ENCODE measurements around the gene CWC22. TPM values are rescaled to one million over a fixed set of nuclear protein-coding genes. Genes with fewer than 3 reads are reported as not detected.

CWC22 gene
- total and polyA plus RNA-seq, 2 of the 8 experiments (the other 6 are each of a cell fraction or from before 2014, with no cell fraction given) = 3.7 to 34.0 TPM

DNA sequence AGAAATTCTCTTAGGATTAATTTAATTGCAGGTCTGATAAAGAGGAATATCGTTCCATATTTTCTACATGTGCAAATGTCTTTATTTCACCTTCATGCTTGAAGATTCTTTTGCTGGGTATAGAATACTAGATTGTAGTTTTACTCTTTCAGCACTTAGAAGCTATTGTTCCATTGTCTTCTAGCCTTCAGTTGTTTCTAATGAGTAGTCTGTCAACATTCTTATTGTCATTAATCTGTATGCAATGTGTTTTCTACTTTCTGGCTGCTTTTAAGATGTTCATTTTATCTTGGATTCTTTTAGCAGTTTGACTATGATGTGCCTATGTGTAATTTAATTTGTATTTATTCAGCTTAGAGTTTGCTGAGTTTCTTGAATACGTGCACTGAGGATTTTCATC lies 81.4 kb downstream of the CWC22 start:
- H3K14ac ChIP-seq (ENCODE audit: insufficient read length) = no peak overlapping the region
- no peak overlapping the region for H3K56ac ChIP-seq (replicated peaks; ENCODE audit: insufficient read length, low read depth, low read length)
- no peaks in the 10 kb centered on the region for H3K36me3 ChIP-seq (ENCODE audit: control insufficient read depth in 2 of 4, insufficient read depth in 4 of 4, low read length in 3 of 4)
- H3K23ac ChIP-seq (ENCODE audit: insufficient read length) = no peak overlapping the region
- no peak overlapping the region for H3K9ac ChIP-seq (replicated peaks in 1 of 4; ENCODE audit: extremely low read depth in 1 of 4, low read depth in 3 of 4, low read length in 3 of 4)
- TF ChIP-seq SRF (IDR thresholded peaks at IDR 0.05; ENCODE audit: low read depth, low read length) (no peak), SIX5 (IDR thresholded peaks at IDR 0.05; ENCODE audit: low read depth, low read length) (no peak), EP300 (IDR thresholded peaks at IDR 0.05; ENCODE audit: borderline replicate concordance in 1 of 2, low read depth in 2 of 2, low read length in 2 of 2) (no peak), SIN3A (conservative IDR thresholded peaks at IDR 0.05 in 1 of 2, IDR thresholded peaks at IDR 0.05 in 1 of 2; ENCODE audit: low read depth in 1 of 2, low read length in 2 of 2) (no peak), ASH2L (IDR thresholded peaks at IDR 0.05; ENCODE audit: low read length) (no peak), NANOG (IDR thresholded peaks at IDR 0.05; ENCODE audit: insufficient read depth, low read depth, low read length, poor library complexity, severe bottlenecking) (no peak), FOSL1 (IDR thresholded peaks at IDR 0.05; ENCODE audit: insufficient read depth, low read depth, low read length) (no peak), JUND (IDR thresholded peaks at IDR 0.05; ENCODE audit: low read length) (no peak), CEBPB (IDR thresholded peaks at IDR 0.05; ENCODE audit: low read depth, low read length) (no peak), SP2 (IDR thresholded peaks at IDR 0.05; ENCODE audit: low read length) (no peak), GABPA (IDR thresholded peaks at IDR 0.05; ENCODE audit: borderline replicate concordance, insufficient read depth, low read length) (no peak), CBX5 (IDR thresholded peaks at IDR 0.05; ENCODE audit: low read depth, low read length) (no peak)
- no peak overlapping the region for H3K4me3 ChIP-seq (ENCODE audit: extremely low read depth in 1 of 4, insufficient read depth in 2 of 4, low read depth in 3 of 4, low read length in 4 of 4)
- H4K8ac ChIP-seq (ENCODE audit: extremely low read depth, insufficient read depth, low read length) = no peak overlapping the region
- no peak overlapping the region for H2AK5ac ChIP-seq (ENCODE audit: low read depth, low read length)
- H3K18ac ChIP-seq (ENCODE audit: extremely low read depth, low read length) = no peak overlapping the region
- H4K5ac ChIP-seq (ENCODE audit: insufficient read length, low read depth, low read length) = no peak overlapping the region
- no peaks in the 10 kb centered on the region for H3K79me2 ChIP-seq (ENCODE audit: control insufficient read depth in 1 of 2, insufficient read depth in 2 of 2, low read length in 2 of 2)
- H2BK15ac ChIP-seq (ENCODE audit: low read length) = no peak overlapping the region
- H3K4me1 ChIP-seq (replicated peaks in 1 of 4; ENCODE audit: control insufficient read depth in 3 of 4, insufficient read depth in 4 of 4, low read length in 3 of 4) = no peaks in the 10 kb centered on the region
- no peak overlapping the region for H2BK12ac ChIP-seq (ENCODE audit: low read depth, low read length)
- POLR2A ChIA-PET (ENCODE audit: partially characterized antibody) = no interaction called here
- H4K20me1 ChIP-seq (replicated peaks in 1 of 2; ENCODE audit: control insufficient read depth in 1 of 2, insufficient read depth in 2 of 2, low read length in 2 of 2) = no peaks in the 10 kb centered on the region
- DNase-seq (ENCODE audit: low read depth in 1 of 2, low spot score in 2 of 2) (no peak), FAIRE-seq (no peak)
- CTCF ChIA-PET (ENCODE audit: partially characterized antibody) = interaction anchor here (2.0 kb wide), 1 partner anchor 10 kb away, joined by 13 read pairs; no protein-coding TSS in a partner anchor
- peaks cover 10 to 16% of the 10 kb centered on the region in 2 experiments; a peak in 3 of 4 replicates for H3K9me3 ChIP-seq (ENCODE audit: insufficient read depth in 2 of 2, low read depth in 1 of 2, low read length in 1 of 2)
- no peak overlapping the region for H2BK120ac ChIP-seq (replicated peaks; ENCODE audit: low read depth, low read length)
- H2AFZ ChIP-seq (ENCODE audit: low read length) = no peak overlapping the region
- H3K27ac ChIP-seq (ENCODE audit: low read depth, low read length) = no peak overlapping the region
- H3K4ac ChIP-seq (replicated peaks; ENCODE audit: insufficient read length, low read depth, low read length) = no peak overlapping the region
- no peaks in the 10 kb centered on the region for H3K23me2 ChIP-seq (ENCODE audit: low read depth, low read length)
- no peaks in the 10 kb centered on the region for H3K79me1 ChIP-seq (ENCODE audit: low read depth, low read length)
- 52% methylated on average over 2 of the region's 2 CpGs; no CpG with 5 or more reads in 1 of the 2 experiments for WGBS, 2 experiments (ENCODE audit: extremely low coverage in 1 of 2, insufficient coverage in 1 of 2, insufficient read length in 1 of 2, insufficient replicate concordance in 2 of 2, low coverage in 1 of 2, low lambda C conversion rate in 2 of 2, missing lambda C conversion rate in 1 of 2)
- H2BK5ac ChIP-seq (ENCODE audit: low read depth, low read length) = no peak overlapping the region
- H3K27me3 ChIP-seq (replicated peaks in 1 of 4; ENCODE audit: control insufficient read depth in 3 of 4, extremely low read depth in 1 of 4, insufficient read depth in 3 of 4, low read length in 3 of 4) = no peaks in the 10 kb centered on the region
- H2BK20ac ChIP-seq (ENCODE audit: low read length) = no peak overlapping the region
- H3K4me2 ChIP-seq (ENCODE audit: insufficient read depth in 1 of 2, low read depth in 2 of 2, low read length in 2 of 2) = no peak overlapping the region
- H4K91ac ChIP-seq (replicated peaks; ENCODE audit: insufficient read length, low read length) = no peak overlapping the region

Data from H1 (cell line).